Suppressor macrophage treated with lipopolysaccharide for 1 hour (primary cell): ENCODE data around the gene APBB2.

ENCODE experiments used
- DNase-seq, 3 donors: peaks; one replicate each; pipeline ENCODE4 v3.0.0-alpha.2; 2020 to 2022

APBB2 gene

DNA sequence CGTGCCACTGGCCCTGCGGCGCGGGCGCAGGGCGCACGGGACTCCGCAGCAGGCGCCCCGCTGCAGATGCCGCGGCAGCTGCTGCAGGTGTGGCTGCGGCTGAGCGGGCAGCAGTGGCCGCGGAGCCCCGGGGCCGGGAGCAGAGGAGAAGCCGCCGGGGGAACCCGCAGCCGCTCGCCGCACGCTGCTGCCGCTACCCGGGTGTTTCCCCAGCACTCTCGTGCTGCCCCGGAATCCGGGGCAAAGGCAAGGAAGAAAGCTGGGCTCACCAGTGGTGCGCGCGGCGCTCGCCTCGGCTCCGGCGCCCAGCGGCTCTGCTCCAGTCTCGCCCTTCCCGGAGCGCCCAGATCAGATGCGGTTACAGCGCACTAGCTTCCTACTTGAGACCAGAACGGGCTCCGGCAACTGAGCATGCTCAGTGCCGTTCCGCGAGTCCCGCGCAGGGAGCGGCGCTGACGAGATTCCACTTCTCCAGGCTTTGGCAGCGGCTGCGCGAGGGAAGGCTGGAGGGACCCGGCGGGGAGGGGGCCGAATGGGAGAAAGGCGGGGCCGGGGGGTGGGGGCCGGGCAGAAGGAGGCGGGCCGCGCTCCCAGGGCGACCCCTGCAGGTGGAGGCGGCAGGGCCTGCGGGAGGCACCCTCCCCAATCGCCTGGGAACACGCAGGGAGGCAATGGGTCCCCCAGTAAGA lies at the start of gene APBB2:
Gene APBB2 (minus strand): TSS at position 407 of the 689 bp plus-strand sequence. CDS start 181,288 bp downstream, outside the sequence.
- DNase-seq, result peak; percentile 86 to 95 (median 89)

DNA sequence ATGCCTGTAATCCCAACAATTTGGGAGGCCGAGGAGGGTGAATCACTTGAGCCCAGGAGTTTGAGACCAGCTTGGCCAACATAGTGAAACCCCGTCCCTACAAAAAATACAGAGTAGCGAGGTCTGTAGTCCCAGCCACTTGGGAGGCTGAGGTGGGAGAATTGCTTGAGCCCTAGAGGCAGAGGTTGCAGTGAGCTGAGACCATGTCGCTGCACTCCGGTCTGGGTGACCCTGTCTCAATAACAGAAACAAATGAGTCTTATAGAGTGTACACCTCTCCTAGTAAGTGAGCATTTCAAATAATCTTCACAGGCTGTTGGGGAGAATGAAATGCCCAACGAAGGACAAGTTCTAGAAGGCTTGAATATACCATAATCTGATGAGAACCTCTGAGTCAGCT lies 47.9 kb upstream of the APBB2 start:
- DNase-seq, result no peak

DNA sequence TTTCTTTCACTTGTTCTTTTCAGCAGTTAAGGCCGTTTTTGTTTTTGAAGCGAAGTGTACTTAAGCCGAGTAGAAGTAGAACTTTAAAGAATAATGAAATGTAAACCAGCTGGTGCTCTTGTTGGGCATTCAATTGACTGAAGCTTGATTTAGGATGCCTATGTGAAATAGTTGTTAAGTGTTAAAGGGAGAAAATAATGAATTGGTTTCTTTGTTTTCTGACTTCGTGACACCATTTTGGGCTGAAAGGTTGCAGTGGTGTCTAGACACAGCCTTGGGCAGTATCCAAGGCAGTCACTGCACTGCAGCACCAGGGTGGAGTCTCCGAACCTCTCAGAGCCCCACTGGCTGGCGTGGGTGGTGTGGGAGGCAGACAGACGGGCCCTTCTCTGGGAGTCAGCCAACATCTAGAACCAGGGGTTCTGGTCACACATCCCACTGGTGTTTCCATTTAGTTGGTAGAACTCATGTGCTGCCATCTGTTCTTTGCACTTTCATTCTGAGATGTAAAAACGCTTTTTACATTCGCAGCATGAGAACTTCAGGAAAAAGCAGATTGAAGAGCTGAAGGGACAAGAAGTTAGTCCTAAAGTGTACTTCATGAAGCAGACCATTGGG lies 45.9 kb upstream of the APBB2 start:
- DNase-seq, result no peak

DNA sequence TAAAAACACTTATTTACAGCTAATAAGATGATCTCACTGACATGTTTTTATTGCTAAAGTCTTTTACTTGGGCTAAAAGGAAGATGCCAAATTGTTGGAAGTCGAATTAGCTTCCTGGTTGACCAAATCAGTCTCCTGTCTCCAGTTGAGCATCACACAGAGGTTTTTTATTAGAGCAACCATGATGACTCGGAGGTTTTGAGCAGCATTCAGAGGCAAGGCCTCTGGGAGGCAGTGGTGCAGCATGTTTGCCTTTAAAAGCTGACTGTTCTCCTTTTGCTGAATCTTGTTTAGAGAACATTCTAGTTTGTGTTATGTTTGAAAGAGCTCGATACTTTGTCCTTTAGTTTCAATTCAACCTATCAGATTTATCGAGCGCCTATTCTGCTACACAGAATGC lies 44.4 kb upstream of the APBB2 start:
- DNase-seq, result peak; percentile 52 to 60 (median 58)

DNA sequence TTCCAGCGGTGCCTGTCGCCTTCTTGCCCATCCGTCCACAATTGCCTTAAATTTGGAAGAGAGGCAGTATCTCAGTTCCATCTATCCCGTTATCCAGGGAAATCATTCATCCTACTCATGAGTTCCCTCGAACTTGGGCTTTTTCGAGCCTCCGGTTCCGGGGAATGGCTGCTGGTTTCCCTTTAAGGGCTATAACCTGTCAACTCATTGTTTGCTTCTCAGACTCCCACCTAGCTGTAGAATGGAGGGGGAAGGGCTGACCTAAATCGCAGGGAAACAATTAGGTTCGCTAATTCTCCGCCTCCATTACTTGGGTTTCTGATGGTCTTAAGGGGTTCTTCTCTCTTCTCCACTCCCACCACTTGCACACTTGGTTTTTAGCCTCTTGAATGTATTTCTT lies 43.6 kb upstream of the APBB2 start:
- peak in 1 of 3 donors; percentile 3 for DNase-seq

DNA sequence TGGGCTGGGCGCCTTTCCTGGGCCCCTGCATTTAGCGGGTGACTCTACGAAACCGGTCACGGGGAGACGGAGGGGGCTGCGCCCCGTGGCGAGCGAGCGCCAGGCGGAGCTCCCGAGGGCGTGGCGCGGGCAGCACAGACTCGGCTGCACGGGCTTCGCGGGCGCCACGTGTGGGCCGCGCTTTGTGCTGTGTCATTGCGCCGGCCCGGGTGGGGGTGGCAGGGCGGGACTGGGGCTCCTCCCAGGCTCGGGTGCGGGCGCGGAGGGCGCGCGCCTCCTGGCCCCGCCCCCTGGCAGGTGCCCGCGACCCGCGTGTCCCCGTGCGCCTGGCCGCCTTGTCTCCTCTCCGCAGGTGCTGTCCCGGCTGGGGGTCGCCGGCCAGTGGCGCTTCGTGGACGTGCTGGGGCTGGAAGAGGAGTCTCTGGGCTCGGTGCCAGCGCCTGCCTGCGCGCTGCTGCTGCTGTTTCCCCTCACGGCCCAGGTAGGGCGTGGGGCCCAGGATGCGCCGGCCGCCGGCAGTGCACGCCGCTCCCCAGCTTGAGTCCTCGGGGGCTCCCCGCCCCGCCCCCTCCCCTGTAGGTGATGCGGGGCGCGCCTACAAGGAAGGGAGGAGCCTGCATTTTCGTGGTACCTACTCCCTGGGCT lies 43.0 kb upstream of the APBB2 start:
- peak; percentile 67 to 86 (median 79) for DNase-seq

DNA sequence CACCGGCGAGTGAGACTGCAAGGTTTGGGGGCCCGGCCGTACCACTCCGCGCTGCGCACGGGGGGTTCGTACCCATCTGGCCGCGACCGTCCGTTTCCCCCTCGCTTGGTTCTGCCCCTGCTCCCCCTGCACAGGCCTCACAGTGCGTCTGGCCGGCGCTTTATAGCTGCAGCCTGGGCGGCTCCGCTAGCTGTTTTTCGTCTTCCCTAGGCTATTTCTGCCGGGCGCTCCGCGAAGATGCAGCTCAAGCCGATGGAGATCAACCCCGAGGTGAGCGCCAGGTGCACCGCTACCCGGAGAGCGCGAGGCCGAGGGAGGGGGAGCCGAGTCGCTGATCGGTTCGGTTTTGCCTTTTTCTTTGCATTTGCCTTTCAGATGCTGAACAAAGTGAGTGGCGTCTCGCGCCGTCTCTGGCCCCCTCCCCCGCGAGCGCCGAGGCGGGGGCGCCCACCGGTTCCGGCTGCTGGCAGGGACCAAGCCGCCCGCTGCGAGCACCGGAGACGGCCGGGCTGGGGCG lies 42.5 kb upstream of the APBB2 start, which contains the start of gene UCHL1:
Gene UCHL1 (plus strand): TSS at position 189 of the 517 bp plus-strand sequence. CDS start 49 bp downstream, at position 238.
- peak; percentile 26 to 43 (median 36) for DNase-seq

DNA sequence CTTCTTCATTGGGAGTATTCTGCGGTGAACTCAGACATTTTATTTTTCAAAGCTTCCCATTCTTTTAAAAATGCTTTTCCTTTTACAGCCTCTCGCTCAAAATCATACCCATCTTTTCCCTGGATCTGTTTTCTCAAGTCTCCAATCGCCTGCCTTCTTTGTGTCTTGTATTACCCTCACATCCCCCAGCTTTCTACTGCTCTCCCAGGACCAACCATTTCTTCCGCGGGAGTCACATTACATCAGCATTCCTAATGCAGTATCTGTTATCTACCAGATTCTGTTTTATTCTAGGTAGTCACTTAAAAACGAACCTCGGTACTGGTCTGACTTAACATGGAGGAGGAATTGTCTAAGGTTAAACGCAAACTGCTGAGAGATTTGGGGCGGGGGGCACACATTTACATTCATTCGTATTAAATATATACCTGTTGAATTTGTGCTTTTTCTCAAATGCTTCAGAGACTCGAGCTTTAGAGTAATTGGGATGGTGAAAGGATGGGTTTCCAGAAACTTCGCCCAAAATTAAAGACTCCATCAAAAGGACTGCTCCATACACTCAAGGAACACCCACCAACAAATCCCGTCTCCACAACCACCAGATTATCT lies 41.9 kb upstream of the APBB2 start:
- peak in 1 of 3 donors; percentile 2 for DNase-seq

DNA sequence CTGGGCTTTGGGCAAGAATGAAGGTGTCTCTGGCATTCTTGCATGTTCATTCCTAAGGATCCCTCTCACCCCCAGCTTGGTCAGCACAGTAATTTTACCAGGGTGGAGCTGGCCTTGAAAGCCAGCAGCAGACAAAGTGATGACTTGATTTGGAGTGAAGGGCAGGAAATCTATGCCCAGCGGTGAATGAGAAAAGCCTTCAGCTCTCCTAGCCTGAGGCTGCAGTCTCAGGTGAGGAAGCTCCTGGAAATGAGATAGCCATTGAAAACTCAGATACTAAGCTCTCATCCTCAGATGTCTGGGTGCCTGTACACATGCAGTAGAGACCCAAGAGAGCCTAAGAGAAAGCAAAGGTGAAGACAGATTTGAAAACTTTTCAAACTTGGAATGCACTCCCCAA lies 31.6 kb upstream of the APBB2 start:
- DNase-seq, result no peak

DNA sequence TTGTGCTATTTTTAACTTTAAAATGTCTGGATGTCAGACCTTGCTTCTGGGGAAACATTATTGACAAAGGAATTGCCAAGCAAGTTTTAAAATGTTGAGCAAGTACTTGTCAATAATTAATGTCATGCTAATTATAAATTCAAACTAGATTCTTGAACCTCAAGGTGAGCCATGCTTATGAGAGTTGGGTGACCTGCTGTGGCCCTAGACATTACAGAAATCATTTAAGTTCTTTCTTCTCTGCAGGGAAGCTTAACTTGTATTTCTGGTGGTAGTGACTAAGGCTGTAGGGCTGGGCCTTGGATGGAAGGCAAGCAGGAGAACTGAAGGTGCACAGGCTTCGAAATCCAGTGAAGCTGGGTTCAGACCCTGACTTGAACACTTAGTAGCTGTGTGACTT lies 27.6 kb upstream of the APBB2 start:
- DNase-seq, result no peak

DNA sequence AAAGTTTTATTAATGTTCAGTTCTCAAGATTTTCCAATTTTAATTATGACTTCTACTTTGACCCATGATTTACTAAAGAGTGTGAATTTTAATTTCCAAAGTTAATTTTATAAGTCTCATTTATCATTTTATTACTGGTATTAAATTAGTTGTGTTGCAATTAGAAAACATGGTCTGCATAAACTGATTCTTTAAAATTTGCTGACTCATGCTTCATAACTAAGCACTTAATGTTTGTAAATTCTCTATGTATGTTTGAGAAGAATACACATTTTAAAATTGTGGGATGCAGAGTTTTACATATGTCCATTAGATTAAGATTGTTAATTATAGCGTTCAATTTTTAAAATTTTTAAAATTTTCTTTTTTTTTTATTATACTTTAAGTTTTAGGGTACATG lies 22.2 kb upstream of the APBB2 start:
- DNase-seq, result no peak

DNA sequence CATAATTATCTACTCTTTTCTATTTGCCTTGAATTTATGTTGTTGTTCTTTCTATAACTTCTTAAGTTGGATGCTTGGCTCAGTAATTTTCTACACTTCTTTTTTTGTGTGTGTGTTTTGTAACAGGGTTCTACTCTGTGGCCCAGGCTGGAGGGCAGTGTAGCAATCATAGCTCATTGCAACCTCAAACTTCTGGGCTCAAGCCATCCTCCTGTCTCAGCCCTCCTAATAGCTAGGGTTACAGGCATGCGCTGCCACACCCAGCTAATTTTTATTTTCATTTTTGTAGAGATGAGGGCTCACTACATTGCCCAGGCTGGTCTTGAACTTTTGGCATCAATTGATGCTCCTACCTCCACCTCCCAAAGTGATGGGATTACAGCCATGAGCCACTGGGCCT lies 21.7 kb upstream of the APBB2 start:
- DNase-seq, result no peak

DNA sequence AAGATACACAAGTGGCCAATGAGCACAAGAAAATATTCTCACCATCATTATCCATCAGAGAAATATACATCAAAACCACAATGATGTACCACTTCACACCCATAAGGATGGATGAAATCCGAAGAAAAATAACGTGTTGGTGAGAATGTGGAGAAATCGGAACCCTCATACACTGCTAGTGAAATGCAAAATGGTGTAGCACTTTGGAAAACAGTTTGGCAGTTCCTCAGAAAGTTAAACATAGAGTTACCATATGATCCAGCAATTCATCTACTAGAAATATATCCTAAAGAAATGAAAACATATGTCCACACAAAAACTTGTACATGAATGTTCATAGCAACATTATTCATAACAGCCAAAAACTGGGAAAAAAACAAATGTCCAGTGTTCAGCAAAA lies 18.5 kb upstream of the APBB2 start:
- DNase-seq, result no peak

DNA sequence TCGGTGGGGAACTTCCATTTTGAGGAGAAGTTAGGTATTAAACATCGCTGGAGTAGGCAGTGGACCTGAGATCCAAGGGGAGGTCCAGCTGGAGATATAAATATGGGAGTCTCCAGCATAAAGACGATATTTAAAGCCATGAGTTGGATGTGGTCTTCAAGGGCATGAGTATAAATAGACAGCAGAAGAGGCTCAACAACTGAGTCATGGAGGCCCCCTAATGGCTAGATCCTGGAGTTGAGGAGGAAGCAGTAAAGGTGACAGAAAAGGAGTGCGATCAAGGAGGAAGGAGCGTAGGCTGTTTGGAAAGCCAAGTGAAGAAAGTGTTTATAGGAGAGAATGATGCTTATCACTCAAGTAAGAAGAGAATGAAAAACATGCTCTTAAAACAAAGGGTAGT lies 18.1 kb upstream of the APBB2 start:
- no peak for DNase-seq

DNA sequence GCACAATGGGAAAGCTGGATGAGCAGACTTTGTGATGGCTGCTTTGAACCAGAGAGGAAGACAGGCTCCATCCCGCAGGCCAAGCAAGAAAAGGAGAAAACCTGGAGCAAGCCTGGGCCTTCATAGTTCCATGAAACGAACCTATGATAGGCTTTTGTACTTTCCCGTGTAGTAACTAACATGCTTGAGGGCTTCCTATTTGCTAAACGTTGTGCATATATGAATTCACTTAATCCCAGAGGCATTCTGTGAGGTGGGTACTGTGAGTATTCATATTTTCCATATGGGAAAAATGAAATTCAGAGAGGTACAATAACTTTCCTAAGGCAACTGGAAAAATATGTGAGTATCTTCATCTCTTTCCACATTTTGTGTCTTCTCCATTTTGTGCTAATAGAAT lies 13.6 kb upstream of the APBB2 start:
- no peak for DNase-seq

DNA sequence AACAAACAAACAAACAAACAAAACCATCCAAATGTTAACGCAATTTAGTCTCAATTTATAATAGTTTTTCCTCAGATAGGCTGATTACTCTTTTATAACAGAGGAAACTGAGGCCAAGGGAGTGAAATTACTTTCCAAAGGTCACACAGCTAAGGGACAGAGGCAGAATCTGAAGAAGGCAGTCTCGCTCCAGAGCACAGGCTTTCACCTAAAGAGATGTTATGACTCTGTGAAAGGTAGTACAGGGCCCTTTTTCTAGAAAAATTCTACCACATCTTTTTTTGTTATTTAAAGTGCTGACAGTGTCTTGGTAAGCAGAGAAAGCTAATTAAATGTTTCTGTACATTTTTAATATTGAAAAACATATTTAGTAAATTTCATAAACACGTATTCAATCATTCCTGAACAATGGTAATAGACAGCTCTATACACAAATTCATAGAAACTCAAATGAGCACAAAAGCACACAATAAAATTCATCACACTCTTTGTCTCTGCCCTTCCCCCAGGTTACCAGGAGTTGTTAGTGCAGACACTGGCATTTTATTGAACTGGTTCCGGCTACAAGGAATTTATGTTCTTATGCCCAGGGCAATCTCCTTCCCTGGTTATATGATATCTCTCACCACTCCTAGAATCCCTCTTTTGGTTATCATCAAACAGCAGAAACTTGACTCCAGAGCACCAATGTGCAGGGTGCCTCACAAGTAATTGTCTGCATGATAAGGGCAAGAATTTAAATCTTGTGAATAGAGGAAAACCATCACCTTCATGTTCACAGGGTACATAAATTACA lies 7.7 kb upstream of the APBB2 start:
- DNase-seq, result no peak

DNA sequence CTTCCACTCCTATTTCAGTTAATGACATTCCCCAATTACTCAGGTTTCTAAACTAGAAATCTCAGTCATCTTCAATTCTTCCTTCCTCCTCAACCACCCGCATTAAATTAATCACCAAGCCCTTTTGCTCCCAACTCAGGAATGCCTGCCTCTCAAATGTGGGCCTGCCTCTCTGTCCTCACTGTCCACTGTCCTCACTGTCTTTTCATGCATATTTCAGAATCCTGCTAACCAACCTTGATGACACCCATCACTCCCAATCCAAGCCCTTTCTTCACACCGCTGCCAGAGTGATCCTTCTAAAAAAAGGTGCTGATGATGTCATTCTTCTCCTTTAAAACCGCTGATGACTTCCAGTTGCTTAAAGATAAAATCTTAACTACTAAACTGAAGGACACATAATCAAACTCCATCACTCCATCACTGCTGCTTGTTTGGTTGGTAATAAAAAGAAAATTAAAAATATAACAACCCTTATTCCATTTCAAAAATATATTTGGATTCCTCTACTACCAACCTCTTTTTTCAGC lies 5.1 kb upstream of the APBB2 start:
- DNase-seq, result no peak

DNA sequence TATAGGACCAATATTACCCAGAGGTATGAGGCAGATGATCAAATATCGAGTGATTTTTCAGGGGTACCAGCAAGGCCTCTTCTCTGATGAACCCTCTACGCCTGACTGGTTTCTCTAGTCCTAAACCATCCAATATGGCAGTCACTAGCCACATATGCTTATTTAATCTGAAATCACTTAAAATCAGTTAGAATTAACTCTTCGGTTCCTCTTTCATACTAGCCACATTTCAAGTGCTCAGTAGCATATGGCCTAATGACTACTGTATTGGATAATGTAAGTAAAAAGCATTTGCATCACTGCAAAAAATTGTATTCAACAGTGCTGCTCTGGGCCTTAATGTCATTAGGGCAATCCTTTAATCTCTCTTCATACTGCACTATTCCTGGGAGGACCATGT lies 4.4 kb upstream of the APBB2 start:
- no peak for DNase-seq

DNA sequence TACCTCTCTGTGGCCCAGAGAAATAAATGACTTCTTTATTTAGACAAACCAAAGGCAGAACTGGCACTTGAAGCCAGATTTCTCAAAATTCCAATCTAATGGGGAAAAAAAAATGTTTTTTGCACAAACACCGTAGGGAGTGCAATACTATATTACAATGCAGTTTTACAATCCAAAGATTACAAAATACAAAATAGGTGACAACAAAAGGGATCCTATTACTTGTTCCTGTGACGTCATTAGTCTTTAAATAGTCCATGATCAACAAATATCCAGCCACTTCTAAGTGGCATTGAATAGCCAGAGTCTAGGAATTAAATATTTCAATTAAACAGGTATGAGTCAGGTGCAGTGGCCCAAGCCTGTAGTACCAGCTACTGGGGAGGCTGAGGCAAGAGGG lies 3.0 kb upstream of the APBB2 start:
- no peak for DNase-seq

DNA sequence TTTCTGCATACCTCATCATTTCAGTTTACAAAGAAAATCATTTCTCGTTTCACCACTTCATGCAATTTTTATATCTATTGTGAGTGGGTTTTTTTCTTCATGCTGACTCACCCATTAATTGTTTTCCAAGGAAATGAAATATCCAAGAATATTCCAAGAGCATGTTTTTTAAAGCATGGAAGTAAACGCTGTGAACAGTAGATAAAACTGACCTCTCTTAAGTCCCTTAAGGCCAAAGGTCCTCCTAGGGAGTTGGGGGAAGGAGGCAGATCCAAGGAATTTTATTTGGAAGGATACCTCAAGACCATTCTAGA lies 2.6 kb upstream of the APBB2 start:
- DNase-seq, result no peak

DNA sequence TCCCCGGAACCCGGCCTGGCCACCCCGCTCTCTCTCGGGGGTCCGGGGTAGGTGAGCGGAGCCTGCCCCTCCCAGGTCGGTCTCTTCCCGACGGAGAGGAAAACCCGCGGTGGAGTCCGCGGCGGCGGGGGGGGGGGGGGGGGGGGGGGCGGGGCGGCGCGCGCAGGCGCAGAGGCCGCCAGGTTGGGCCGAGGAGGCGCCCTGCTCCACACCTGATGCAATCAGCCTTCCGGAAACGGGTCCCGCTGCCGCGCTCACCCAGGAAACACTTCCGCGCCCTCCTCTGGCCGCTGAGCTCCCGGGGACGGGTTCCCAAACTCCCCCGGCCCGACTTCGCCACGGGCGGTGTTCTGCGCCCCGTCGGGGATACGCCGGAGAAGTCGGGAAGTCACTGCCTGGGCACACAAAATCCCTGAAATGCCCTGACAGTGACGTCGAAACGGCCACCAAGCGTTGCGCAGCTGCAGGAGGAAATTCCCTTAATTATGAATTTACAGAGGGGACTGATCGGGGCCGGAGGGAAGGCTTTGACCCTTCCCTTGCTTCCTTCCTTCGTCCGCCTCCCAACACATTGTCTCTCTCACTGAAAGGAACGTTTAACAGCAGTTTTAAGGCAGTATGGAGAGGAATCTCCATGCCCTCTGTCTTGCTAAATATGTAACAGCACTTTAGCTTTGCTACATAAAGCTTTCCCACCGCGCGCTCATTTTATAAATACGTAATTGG lies 2.1 kb upstream of the APBB2 start:
- peak; percentile 76 to 82 (median 80) for DNase-seq

DNA sequence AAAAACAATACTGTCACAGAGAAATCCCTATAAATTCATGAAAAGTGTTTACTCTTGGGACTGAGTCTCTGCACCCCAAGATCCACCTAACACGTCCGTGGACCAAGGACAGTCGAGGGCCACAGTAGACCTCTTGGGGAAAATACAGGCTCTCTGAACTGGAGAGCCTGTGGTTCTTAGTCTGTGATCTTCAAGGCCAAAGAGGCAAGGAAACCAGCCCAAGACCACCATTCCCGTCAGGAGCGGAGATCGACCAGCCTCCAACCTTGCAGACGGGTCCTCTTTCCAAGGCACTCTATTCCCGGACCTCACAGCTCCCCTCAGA lies 1.6 kb upstream of the APBB2 start:
- DNase-seq, result no peak
